NCI-H524 (cell line): ENCODE data around the gene LNPK.
"Not testable (repeated sequence)": the region's sequence is repeated elsewhere in the genome, so short reads cannot be mapped to it uniquely, and the experiment has no call there.

ENCODE experiments used
- DNase-seq, 2 experiments: peaks; one replicate each; lab custom pipeline; 2025; lab: John Stamatoyannopoulos, UW

The LNPK gene

DNA sequence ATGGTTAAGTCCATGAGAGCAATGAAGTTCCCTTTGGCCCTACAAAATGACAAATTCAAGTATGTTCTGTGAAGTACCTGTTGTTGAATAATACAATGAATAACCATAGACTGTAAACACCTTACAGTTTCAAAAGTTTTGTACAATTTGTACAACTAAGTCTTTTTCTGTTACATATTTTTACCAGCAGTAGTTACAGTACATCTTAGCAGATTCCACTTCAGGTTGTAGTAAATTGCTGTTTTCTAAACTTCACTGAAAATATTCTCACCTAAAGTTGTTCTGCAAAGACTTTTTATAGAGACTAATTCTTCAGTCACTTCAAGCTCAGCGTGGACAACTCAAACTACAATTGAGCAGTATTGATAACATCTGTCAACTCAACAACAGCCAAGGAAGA lies 28.7 kb downstream of the LNPK start:
- no peak for DNase-seq

DNA sequence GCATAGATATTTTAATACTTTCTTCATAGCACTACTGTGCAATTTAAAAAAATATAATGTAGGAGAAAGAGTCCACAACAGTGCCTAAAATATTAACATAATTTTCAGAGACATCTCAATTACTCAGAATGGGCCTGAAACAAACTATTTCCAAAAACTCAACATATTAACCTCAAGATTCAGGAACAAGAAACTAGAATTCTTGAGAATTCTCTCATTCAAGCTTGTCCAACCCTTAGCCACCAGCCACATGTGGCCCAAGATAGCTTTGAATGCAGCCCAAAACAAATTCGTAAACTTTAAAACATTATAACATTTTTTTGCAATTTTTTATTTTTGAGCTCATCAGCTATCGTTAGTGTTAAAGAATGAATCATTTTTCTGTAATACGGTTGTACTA lies 35.2 kb downstream of the LNPK start:
- DNase-seq = no peak

DNA sequence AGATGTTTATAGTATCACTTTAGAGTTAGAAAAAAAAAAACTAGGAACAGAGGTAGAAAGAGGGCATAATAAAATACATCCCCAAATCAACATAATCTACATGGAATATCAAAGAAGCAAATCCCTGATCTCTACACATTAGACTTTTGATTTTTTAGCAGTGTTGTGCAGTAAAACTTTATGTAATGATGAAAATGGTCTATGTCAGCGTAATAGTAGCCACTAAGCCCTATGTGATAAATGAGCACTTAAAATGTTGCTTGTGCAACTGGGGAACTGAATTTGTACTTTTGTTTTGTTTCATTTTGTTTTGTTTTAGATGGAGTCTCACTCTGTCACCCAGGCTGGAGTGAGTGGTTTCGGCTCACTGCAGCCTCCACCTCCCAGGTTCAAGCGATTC lies 36.3 kb downstream of the LNPK start:
- DNase-seq = no peak

DNA sequence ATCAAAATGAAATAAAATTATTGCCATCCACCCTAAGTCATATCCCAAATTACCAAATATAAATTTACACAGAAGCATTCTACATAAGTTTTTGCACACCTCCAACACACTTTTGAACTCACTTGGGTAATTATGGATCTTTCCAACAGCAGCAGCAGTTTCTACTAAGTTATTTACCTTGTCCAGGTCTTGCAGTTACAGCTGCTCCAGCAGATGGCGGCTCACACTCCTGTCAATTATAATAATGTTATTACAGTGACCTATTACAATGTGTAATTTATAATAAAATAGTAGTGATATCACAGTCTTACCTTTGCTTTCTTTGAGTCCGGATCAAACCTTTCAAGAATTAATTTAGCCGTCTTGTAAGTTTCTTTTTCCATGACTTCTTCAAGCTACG lies 37.9 kb downstream of the LNPK start:
- DNase-seq = peak; percentile 28 to 53

DNA sequence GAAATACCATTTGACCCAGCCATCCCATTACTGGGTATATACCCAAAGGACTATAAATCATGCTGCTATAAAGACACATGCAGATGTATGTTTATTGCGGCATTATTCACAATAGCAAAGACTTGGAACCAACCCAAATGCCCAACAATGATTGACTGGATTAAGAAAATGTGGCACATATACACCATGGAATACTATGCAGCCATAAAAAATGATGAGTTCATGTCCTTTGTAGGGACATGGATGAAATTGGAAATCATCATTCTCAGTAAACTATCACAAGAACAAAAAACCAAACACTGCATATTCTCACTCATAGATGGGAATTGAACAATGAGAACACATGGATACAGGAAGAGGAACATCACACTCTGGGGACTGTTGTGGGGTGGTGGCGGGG lies 38.9 kb downstream of the LNPK start:
- DNase-seq = not testable (repeated sequence)

DNA sequence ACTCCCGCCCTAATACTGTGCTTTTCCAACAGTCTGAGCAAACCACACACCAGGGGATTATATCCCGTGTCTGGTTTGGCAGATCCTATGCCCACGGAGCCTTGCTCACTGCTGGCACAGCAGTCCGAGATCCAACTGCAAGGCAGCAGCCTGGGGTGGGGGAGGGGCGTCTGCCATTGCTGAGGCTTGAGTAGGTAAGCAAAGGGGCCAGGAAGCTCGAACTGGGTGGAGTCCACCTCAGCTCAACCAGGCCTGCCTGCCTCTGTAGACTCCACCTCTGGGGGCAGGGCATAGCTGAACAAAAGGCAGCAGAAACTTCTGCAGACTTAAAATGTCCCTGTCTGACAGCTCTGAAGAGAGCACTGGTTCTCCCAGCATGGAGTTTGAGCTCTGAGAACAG lies 44.2 kb downstream of the LNPK start:
- DNase-seq = no peak

DNA sequence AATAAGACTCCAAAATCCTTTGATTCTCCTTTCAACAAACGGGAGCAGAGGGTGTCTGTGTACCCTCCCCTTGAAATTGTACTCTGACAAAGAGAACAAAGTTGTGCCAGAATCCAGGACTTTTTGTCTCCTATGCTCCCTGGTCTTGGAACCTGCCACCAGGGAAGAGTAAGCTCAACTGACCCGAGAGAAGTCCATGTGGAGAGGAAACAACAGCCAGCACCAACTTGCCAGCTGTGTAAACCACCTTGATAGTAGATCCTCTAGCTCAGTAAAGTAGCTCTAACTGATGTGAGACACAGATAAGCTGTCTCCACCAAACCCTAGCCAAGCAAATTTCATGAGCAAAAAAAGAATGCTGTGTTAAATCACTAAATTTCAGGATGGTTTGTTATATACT lies 46.9 kb downstream of the LNPK start:
- DNase-seq = no peak

DNA sequence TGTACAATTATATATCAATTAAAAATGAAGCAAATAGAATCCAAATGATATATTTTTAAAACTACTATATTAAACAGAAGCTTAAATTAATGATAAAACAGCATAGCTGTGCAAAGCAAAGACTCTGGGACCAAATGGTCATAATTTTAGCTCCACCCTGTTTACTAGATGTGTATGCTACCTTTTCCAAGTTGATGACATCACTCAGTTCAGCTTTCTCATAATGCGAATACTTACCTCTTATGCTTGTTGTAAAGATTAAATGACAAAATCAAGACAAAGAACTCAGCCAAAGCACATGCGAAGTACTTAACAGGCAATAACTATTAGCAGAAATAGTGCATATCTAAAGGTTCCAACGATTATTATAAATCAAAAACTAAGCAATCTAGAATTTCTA lies 51.6 kb downstream of the LNPK start:
- DNase-seq = no peak

DNA sequence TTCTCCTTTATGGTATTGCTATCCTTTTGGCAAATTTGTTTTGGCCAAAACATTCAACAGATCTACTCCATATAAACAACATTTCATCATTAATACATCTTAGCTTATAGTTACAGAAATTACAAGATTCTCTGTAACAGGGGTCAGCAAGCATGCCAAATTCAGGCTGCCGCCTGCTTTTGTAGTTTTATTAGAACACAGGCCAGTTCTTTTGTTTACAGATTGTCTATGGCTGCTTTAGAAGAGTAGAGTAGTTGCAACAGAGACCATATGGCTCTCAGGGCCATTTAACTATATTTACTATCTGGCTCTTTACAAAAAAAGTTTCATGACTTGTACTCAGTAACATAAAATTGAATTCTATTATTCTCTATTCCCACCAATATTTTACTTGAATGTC lies 53.9 kb downstream of the LNPK start:
- DNase-seq = no peak

DNA sequence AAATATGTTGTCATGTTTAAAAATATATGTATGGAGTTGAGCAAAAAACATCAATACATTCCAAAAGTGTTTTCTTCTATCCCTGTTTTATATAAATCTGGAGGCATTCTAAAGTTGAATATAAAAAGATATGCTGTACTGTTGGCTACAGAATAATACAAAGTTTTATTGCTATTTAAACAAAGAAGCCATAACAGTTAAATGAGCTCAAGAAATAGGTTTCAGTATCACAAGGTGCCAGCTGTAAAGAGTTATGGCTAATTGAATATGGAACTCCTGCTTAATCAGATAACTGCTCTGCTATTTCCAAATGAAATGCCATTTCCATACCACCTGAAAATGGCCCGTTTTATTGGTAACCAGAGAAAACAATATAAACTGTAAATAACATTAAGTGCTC lies 55.0 kb downstream of the LNPK start:
- no peak for DNase-seq

DNA sequence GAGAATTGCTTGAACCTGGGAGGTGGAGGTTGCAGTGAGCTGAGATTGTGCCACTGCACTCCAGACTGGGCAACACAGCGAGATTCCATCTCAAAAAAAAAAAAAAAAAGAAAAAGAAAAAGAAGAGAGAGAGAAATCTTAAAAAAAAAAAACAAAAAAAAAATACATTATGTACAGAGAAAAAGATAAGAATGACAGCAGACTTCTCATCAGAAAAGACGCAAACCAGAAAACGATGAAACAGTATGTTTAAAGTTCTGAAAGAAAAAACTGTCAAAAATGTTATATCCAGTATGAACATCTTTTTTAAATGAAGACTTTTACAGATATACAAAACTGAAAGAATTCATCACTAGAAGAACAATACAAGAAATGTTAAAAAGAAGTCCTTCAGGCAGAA lies 60.4 kb downstream of the LNPK start:
- no peak for DNase-seq

DNA sequence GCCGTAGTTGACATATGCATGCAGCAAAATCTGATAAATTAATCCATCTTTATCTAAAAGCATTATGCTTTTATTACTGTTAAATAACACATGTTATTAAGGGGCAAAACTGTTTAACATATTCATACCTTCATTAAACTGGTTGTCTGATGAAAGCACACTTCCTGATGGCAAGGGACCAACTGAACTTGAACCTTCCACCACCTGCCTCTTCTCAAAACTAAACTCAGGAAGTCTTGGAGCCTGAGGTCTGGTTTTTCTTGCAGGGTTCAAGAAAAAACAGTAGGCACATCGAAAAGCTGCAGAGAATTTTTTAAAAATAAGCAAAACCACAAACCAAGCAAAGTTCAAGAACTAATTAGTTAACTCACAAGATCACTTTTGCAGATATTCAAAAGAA lies 64.9 kb downstream of the LNPK start:
- DNase-seq = no peak

DNA sequence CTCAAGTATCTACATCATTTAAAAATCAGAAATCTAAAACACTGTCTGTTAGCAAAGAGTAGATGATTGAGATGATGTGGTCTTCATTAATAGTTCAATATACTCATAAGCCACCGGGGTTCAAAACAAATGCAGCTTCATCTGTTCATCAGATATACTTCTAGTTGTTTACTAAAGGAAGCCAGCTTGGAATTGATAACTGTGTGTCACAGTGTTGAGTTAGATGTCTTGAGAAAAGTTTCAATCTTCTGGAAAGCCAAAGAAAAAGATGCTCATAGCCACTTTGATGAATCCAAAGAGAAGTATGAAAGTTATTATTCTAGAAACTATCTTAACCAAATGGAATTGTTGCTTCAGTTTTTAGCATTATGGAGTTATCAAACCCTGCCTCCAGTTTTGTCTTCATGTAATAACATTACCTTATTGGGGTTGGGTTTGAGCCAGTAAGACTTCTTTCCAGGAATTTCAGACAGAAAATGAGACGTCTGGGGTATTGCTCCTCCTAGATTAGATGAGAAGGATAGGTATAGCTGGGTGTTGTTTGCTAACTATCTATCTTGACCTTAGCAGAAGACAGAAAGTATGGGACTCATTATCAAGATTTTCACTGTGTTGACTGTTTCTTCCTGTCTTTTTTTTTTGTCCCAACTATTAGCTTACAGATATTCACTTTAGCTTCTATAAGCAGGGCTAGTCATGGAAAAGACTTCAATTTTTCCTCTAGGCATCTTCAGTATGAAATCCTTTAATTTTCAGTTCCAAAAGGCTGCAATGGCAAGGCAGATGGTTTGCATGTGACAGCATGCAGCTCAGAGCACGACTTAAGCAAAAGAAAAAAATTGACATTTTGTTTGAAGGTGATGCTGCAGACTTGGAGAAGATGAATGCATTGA lies 66.5 kb downstream of the LNPK start:
- no peak for DNase-seq

DNA sequence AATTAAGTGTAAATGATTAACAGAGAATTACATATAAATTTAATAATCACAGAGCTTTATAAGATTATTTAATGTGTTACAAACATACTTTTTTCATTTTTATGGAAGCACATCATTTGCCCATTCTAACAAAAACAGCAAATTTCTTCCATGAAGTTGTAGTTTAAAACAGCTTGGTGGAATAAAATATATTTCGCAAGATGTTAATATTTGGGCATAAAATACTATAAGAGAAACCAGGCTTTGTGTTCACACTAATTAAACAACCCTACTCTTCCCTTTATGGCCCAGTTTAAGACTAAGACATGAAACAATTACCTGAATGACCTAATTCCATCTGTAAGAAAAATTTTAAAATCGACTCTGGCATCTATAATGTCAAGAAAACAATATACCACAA lies 69.4 kb downstream of the LNPK start:
- no peak for DNase-seq

DNA sequence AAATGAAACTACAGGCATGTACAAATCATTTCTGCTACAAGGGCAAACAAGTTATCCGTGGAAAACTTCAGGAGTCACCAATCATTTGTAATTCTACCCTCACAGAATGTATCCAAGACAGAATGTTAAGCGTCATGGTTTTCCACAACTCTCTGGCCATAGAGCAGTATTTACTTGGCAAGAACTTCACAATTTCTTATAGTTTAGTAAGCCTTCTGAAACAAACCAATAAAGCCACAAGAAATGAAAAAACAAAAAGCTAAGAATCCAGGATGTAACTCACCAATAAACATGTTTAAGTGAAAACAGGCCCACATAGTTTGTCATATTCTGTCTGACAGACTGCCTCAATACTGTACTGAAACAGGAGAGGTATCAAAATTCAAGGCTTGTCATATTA lies 70.3 kb downstream of the LNPK start:
- no peak for DNase-seq

DNA sequence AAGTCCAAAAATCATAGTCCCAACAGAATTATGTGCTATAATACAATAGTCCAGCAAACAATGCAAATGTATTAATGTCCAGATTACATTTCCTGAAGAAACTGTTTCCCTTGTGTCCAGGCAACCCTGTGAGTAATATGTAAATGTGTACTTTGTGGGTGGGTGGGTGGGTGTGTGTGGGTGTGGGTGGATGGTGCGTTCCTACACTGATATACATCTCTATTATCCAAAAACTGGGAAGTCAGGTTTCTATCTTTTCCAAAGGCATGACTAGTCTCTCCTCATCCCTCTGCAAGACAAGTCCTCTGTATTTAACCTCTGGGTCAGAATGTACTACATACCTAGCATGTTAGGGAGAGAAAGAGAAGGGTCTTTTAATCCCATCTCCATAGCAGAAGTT lies 71.6 kb downstream of the LNPK start:
- no peak for DNase-seq

DNA sequence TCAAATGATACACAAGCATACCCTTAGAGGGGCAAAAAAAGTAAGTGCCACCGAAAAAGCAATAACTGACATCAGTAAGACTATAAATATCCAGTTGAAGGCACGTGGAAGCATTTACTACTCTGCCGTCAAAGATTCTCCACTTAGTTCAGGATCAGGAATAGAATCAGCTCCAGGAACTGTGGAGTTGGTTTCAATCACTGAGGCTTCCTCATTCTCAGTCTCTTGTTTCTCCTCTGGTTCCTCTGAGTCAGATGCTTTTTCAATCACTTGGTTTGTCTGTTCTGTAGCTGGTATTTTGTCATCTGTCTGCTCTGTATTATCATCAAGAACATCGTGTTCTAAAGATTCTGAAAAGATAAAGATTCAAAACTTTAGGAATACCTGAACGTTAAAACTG lies 72.2 kb downstream of the LNPK start:
- no peak for DNase-seq

DNA sequence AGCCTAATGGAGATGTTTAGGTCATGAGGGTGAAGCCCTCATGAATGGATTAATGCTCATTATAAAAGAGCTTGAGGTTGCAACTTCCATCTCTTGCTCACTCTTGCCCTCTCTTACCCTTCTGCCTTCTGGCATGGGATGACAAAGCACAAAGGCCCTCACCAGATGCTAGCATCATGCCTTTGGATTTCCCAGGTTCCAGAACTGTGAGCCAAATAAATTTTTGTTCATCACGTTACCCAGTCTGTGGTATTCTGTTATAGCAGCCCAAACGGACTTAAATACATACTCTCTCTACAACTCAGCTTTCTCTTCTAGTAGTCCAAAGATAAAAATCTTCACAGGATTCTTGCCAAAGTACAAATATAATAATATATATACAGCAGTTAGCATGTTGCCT lies 75.8 kb downstream of the LNPK start:
- no peak for DNase-seq

DNA sequence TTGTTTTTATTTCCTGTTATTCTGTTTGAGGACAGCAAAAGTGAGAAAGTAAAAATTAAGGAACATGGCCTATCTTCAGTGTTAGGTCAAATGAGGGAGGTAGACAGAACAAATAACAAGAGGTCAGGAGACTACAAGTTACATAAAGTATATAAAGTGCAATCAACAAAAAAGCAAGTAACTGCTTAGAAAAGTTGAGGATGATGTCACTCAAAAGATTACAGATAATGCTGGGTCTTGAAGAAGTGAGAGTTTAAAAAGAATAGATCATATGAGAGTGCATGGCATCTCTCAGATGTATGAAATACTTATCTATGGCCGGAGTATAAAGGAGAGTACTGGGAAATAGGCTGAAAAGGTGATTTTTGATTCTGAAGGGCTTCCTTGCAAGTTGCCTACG lies 79.9 kb downstream of the LNPK start:
- no peak for DNase-seq

DNA sequence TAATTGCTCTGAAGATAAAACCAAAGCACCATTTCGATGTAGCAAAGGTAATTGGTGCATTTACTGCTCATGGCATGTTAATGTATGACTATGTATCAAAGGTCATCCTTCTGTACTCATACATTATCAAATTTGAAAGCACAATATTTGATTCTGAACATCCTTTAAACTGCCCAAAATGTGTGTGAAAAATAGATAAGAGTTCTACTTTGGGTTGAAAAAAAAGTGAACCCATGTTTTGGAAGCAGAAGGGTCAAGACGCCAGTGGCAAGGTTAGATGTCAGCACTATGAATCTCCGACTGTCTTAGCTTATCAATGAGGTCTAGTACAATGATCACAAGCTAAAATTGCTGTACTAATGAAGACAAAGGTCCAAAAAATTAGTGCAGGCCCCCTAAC lies 83.1 kb downstream of the LNPK start:
- no peak for DNase-seq

DNA sequence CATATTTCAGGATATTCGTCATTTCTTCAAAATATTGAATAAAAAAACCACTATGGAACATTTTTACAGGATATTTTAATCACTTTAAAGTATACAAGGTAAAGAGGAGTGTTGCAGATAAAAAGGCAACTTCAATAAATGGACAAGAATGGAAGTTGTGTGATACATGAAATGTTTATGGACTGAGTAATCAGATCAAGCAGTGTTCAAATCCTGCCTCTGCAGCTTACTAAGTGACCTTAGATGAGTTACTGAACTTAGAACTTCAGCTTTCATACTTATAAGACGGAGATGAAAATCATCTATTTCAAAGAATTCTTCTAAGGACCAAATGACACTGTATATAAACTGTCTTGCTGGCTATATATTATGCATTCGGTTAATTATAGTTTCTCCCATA lies 87.2 kb downstream of the LNPK start:
- DNase-seq = no peak

DNA sequence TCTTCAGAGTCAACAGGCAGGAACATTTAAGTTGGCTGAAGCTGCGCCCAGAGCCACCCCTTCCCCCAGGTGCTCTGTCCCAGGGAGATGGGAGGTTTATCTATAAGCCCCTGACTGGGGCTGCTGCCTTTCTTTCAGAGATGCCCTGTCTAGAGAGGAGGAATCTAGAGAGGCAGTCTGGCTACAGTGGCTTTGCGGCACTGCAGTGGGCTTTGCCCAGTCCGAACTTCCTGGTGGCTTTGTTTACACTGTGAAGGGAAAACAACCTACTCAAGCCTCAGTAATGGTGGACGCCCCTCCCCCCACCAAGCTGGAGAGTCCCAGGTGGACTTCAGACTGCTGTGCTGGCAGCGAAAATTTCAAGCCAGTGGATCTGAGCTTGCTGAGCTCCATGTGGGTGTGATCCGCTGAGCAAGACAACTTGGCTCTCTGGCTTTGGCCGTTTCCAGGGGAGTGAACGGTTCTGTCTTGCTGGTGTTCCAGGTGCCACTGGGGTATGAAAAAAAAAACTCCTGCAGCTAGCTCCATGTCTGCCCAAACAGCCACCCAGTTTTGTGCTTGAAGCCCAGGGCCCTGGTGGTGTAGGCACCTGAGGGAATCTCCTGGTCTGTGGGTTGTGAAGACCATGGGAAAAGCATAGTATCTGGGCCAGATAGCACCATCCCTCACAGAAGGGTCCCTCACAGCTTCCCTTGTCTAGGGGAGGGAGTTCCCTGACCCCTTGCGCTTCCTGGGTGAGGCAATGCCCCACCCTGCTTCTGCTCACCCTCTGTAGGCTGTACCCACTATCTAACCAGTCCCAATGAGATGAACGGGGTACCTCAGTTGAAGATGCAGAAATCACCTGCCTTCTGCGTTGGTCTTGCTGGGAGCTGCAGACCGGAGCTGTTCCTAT lies 88.0 kb downstream of the LNPK start:
- DNase-seq = not testable (repeated sequence)

DNA sequence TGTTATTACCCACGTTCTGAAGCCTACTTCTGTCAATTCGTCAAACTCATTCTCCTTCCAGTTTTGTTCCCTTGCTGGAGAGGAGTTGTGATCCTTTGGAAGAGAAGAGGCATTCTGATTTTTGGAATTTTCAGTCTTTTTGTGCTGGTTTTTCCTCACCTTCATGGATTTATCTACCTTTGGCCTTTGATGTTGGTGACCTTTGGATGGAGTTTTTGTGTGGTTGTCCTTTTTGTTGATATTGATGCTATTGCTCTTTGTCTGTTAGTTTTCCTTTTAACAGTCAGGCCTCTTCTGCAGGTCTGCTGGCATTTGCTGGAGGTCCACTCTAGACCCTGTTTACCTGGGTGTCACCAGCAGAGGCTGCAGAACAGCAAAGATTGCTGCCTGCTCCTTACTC lies 88.8 kb downstream of the LNPK start:
- not testable (repeated sequence) for DNase-seq
